ENCODE results near the gene EPHA8.

Gene EPHA8

DNA sequence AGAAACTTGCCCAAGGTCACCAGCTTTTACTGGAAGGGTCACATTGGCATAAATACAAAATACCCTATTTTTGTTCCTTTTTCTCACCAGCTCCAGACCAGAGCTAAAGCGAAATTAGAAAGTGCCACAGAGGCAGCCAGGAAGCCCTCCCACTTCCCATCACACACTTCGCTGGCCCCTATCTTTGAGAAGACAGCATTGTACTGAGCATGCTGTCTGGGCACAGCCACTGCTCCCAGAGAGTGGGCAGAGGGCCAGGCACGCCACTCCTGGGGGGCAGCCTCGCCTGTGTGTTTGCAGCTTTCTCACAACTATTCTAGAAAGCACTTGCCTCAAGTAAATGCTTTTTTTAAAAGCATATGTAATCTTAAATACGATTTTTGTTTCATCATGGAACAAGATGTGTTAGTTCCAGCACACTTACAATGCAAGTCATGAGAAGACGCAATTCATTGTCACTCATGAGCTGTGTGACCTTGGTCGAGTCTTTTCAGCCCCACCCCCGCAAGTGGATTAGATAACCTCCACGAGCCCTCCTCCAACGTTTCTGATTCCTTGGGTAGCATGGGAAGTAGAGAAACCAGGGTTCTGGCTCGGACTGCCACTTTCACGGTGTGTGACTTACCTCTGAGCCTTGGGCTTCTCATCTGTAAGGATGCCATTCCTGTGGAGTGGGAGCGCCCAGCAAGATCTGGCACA, 25.7 kb upstream of the EPHA8 start:
- no peak for DNase-seq

DNA sequence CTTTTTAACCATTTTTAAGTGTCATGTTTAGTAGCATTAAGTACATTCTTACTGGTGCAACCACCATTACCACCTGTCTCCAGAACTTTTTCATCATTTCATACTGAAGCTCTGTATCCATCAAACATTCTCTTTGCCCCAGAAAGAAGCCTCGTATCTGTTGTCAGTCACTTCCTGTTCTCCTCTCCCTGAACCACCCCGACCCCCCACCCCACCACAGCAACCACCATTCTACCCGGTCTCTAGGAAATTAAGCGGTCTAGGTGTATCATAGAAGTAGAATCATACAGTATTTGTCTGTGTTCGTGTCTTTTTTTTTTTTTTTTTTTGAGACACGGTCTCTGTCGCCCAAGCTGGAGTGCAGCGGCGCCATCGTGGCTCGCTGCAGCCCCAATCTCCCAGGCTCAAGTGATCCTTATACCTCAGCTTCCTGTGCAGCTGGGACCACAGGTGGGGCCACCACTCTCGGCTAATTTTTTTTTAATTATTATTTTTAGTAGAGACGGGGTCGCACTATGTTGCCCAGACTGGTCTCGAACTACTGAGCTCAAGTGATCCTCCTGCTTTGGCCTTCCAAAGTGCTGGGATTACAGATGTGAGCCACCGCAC, 23.7 kb upstream of the EPHA8 start:
- DNase-seq: no peak

DNA sequence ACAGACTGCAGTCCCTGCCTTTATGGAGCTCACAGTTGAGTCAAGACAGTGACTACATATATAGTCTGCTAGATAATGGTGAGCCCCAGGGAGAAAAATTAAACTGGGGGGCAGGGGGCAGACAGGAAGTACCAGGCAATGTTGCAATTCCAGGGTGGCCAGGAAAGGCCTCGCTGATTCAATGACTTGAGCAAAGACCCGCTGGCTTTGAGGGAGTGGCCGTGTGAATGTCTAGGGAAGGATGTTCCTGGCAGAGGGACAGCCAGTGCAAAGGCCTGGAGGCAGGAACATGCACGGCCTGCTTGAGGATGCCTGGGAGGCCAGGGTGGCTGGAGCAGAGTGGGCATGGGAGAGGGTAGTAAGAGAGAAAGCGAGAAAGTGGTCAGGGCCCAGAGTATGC, 23.0 kb upstream of the EPHA8 start:
- DNase-seq: no peak

DNA sequence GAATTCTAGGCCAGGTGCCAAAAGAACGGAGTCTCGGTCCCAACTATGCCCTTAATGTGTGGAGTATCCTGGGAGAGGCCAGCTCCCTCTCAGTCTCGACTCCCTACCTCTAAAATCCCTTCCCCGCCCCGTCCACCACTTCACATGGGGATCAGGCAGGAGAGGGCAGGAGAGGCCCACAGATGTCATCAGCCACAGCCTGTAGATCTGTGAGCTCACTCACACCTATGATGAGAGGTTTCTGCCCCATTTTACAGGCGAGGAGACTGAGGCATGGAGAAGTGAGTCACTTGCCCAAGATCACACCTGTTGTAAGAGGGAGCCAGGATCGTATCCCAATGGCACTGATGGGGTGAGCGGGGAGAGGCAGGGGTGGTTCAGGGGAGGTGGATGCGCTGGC, 20.4 kb upstream of the EPHA8 start:
- DNase-seq: peak; percentile 22

DNA sequence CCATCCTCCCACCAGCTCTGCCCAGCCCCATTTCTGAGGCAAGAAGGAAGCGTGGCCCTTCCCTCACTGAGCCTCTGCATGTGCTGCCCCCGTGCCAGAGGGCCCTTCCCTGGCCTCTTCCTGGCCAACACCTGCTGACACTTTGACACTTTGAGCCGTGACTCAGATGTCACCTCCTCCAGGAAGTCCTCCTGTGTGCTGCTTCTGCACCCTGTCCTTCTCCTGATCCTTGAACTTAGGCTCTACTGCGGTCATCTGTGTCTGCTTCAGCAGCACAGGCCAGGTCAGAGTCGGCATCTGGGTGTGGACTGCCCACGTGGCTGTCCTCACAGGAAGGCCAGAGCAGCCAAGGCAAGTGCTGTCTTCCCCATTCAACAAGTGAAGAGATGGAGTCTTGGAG, 19.6 kb upstream of the EPHA8 start:
- no peak for DNase-seq

DNA sequence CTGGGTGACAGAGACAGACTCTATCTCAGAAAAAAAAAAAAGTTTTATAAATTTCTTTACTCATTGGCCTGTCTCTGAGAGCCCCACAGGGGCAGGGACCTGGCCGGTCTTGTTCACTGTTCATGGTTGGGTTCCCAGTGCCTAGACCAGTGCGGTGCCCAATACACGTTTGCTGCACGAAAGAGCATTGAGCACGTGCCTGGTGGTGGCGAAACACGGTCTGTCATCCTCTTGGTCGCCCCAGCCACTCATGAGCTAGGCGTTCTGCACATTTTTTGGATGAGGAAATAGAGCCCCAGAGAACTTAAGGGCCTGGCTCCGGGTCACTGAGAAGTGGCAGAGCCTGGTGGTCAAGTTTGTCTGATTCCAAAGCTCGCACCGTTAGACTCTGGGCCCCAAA, 18.7 kb upstream of the EPHA8 start:
- no peak for DNase-seq

DNA sequence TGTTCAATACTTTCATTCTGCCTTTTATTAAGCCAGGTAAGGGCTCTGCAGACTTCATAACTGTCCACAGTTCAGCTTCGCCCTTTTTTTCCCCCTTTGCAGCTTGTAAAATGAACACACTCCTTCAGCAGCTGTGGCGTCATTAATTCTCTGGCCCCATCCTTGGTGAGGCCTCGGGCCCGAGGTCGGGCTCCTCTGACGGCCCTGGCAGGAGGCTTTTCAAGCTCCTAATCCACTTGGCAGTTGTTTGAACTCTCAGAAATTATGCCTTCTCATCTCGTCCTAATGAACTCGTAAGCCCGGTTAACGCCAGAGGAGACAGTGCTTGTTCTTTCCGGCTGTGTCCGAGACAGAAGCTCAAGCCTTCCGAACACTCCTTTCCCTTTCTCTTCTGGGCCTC, 18.1 kb upstream of the EPHA8 start:
- no peak for DNase-seq

DNA sequence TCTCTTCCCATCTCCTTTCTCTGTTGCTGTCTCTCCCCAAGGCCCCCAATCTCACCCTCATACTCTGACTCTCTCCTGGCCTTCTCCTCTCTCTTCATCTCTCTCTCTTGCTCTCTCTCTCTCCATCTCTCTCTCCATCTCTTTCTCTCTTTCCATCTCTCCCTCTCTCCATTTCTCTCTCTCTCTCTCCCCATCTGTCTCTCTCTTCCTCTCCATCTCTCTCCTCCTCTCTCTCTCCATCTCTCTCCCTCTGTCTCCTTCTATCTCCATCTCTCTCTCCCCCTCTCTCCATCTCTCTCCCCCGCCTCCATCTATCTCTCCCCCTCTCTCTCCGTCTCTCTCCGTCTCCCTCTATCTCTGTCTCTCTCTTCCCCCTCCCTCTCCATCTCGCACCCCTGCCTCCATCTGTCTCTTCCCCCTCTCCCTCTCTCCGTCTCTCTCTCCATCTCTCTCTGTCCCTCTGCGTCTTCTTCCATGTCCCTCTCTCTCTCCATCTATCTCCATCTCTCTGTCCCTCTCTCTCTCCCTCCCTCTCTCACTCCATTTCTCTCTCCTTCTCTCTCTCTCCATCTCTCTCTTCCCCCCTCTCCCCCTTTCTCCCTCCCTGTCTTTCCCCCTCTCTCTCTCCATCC, 16.0 kb upstream of the EPHA8 start:
- no peak for DNase-seq

DNA sequence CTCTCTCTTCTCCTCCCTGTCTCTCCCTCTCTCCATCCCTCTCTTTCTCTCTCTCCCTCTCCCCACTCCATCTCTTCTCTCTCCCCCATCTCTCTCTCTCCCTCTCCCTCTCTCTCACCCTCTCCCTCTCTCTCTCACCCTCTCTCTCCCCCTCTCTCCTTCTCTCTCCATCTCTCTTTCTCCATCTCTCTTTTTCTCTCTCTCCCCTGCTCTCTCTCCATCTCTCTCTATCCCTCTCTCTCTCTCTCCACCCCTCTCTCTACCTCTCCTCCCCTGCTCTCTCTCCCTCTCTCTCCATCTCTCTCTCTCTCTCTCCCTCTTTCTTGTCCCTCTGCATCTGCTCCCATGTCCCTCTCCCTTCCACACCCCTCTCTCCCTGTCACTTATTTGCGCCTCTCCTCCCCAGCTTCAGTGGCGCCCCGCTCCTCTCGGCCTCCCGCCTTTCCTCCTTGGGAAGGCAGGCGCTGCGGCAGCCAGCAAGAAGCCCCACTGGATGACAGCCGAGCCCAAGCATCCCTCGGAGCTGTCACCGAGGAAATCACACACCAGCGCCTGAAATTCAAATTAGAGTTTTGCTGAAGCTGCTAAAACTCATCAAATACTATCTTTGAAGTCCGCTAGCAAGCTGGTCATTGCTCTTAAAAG, 15.3 kb upstream of the EPHA8 start:
- no peak for DNase-seq

DNA sequence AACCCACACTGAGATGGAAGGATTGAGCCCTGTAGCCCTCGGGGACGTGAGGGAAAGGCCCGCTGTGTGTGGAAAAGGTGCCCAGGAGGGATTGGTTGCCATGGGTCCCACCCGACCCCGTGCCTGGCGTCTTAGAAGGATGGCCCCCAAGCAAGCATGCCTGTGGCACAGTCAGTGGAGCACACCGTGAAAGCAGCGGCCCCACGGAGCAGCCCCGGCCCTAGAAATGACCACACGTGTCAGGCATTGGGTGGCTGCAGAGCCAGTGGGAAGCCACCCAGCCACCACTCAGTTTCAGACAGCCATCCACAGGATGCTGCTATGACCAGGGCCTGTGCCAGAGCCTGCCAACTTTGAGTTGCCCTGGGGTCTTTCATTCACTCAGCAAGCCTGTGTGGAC, 13.3 kb upstream of the EPHA8 start:
- DNase-seq: no peak

DNA sequence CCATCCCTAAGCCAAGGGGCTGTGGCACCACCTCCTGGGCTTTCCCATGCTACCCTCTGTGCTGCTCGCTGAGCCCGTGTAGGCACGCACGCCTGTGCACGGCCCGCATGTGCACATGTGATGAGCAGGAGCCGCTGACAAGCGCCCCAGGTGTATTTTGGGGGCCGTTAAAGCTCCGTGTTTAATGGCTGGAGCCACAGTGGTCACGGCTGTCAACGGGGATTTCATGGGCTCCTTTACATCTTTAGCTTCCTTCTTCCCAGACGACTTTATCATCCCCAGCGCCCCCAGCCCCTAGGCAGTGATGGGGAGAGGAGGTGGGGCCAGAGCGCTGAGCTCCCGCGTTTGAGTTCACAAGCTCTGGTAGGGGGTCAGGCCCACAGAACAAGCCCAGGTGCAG, 11.7 kb upstream of the EPHA8 start:
- DNase-seq: no peak

DNA sequence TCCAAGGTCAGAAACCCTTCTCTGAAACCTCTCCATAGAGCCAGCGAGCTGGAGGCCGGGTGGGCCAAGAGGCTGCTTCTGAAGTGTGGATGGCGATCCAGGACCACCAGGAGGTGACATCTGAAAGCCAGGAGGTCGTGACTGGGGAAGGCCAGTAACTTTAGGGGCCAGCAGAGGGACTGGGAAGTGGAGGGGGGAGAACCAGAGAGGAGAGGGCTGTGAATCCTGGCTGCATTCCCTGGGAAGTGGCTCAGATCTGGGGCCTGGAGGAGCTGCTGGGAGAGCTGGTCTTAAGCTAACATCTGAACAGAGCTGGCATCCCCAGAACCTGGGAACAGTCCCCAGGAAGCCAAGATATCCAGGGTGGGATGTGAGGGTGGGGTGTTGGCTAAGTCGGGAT, 11.3 kb upstream of the EPHA8 start:
- no peak for DNase-seq

DNA sequence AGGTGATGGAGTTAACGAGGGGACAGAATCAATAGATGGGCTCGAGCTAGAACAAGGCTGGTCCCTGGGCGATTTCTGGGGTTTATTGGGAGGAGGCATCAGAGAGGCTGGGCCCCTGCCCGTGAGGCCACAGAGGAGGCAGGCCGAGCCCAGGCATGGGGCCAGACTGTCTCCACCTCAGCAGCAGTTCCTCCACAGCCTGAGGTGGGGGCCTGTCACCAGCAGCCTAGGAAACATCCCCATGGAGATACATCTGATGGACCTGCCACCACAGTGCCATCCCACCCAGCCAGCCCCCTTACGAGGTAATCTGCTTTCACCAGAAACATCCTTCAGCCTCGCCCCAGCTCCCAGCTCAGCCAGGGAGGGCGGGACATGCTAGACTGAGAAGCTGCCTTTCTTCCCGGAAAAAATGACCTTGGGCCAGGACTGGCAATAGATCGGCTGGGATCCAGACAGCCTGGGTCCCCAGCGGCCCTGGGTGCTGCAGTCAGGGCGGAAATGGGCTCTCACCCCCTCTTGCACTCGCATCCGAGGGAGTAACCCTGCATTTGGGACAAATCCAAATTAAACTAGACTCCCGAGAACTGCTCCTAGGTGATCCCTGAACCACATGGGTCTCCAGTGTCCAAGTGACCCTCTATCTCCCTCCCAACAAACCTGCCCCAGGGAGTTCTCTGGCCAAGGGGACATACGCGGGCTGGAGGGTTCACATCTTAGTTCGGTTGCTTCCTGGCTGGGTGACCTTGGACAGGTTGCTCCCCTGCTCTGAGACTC, 10.0 kb upstream of the EPHA8 start:
- DNase-seq: no peak

DNA sequence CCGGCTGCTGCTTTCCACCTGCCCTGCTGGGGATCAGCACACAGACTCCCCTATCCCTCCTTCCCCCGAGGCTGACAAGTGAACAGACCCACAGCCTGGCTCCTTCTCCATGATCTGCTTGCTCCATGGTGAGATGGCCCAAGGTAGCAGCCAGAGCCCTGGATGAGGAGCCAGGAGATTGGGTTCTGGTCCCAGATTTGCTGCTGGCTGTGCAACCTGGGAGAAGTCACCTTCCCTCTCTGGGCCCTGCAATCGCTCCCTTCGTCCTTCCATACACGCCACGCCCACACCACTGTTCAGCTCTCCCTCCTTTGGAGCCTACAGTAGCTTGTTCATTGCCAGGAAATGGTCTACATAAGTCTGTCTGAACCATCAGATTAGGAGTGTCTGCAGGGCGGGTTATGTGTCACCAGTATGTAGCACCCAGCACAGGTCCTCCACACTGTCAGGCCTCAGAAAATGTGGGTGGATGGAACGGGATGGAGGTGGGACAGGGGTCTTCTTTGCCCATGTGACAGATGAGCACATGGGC, 9.2 kb upstream of the EPHA8 start:
- DNase-seq: no peak

DNA sequence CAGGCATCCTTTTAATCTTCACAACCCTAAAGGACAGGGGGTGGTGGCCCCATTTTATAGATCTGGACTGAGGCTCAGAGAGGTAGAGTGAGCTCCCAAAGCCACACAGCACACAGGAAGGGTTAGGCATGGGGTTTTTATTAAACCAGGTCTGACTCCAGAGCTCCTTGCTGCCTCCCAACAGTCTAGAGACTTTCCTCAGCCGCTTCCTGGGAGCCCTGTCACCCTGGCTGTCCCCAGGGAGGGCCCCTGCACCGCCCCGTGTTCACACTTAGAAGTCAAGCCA, 8.0 kb upstream of the EPHA8 start:
- DNase-seq: no peak

DNA sequence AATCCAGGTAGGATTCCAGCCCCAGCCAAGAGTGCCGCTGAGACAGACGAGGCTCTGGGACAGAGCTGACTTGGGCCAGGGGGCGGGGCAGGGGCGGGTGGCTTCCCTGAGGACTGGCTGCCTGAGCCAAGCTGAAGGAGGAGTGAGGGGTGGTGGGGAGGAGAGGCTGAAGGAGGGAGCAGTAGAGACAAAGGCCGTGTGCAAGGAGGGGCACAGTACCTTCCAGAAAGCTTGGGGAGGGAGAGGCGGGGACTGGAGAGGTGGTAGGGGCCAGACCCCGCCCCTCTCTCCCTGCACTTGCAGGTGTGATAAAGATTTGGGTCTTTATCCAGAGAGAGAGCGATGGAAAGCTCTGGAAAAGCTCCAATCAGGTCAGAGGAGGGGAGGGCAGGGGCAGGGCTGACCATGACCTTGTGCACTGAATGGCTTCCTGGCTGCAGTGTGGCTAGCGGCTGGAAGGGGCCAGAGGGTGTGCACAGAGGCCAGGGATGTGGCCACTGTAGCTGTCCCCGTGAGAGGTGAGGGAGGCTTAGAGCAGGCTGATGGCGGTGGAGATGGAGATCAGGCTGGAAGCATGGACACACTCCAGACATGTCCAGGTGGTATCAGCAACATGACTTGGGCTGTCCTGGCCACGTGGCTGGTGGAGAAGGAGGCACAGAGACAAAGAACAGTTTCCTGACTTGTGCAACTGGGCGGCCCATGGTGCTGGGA, 6.7 kb upstream of the EPHA8 start:
- no peak for DNase-seq

DNA sequence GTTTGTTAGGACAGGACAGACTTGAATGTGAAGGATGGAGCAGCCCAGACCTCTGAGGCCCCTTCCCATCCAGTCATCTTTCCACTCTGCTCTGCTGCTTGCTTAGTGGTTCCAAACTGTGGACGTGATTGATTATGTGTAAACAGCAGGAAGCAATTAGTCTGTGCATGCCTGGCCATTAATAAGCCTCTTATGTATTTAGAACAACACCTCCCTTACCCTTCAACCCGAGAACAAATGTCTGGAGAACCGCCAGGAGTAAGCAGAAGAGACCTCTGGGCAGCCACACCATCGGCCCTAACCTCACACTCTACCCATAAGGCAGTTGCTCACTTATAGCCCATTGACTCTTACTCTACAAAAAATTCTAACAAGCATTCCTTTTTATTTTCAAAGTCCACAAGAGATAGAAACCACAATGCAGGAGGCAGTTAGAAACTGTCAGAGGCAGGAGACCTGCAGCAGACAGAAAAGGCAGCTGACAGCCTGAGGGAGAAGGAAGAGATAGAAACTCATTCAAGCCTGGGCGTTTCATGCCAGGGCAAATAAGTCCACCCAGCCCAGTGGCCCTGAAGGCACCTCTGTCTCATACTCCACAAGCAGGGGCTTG, 5.8 kb upstream of the EPHA8 start:
- DNase-seq: peak; percentile 84

DNA sequence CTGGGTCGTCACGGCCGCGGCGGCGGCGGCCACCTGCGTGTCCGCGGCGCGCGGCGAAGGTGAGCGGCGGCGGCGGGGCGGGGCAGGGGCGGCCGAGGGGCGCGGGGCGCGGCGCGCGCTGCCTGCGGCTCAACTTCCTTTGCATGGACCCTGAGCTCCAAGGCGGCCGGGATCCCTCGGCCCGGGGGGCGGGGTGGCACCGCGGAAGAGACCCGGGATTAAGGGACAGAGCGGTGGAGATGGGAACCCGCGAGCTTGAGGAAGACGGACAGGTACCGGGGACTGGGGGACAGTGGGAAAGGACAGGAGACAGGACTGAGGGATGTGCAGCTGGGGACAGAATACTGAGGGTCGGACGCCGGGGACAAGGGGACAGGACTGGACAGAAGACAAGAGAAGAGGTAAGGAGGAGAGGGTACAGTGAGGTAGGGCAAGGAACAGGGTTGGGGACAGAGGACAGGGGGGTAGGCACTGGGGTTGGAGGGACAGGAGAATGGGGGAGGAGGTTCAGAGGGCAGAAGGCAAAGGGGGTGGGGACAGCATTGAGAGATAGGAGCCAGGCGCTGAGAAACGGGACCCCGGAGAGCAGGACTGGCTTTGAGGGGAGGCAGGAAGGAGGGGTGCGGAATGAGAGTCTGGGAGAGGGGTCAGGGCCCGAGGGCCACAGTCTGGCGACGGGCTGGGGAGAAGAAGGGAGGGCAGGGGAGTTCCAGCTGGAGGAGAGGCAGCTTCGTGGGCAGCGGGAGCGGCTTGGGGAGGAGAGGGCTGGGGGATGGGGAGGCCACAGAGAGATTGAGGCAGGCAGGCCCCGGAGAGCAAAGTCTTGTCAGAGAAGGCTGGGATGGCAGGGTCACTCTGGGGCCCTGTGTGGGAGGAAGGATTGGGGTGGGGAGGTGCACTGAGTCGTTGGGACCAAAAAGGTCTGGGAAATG, 648 bp downstream of the EPHA8 start:
- DNase-seq: no peak

DNA sequence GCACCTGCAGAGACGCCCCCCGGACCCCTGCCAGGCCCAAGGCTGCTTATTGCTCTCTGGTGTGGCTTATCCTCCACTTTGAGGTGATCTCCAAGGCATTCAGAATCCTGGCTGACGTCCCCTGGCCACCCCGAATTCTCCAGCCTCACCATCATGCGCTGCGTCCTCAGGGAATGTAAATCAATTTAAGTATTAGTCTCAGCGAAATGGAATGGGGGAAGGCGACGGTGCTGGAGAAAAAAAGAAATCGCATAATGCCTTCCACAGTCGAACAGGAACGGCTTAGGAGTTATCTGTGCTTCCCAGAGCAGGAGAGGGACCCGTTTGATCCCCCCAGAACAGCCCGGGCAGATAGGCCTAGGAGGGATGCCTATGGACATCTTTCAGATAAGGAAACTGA, 2.9 kb downstream of the EPHA8 start:
- no peak for DNase-seq

DNA sequence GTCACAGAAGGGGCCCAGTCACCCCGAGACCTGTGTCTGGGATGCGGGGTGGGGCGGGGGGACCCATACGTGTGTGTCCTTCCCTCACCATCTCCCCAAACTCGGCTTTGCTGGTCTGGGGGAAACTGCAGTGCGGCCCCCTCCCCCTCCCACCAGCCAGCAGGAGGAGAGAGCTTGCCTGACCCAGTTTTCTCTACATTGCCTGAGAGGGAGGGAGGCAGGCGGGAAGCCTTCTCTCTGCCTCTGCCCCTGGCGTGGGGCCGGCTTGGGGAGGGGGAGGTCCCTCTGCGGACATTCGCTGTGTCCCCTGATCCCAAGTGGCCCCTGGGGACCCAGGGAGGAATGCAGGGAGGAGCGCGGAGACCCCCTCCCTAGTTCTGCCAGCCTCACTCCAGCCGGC, 3.9 kb downstream of the EPHA8 start:
- no peak for DNase-seq

DNA sequence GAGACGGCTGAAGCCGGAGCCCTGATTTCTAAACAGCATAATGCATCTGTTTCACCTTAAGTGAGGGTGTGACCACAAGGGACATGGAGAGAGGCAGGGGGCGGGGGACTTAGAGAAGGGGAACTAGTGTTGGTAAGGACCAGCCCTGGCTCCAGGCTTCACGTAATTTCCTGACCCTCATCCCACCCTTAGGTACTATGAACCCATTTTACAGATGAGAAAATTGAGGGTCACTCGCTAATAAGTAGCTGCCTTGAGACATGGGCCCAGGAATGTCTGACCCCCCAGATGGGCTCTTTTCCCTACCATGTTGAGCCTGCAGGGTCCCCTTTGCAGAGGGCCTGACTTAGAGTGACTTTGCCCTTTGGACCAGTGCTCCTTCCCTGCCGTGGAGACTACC, 4.7 kb downstream of the EPHA8 start:
- DNase-seq: no peak
